GM12878 (cell line): ENCODE results near the gene KBTBD4. TPM values are rescaled to one million over a fixed set of nuclear protein-coding genes. Genes with fewer than 3 reads are reported as not detected.

Experiments
- ATAC-seq: fragments of 200-7000 bp; cut with Tn5 transposase; 3 replicates; pipeline ENCODE4 v1.9.1; 2020; ENCODE audit warnings: mild to moderate bottlenecking, moderate library complexity
- BruUV-seq: library from RNA; stranded (reverse); fragments of 400-500 nt; replicated peaks from 2 replicates; lab custom pipeline; 2021; lab: Mats Ljungman, UMichigan
- CTCF ChIA-PET: fragments of 300-600 bp; sonication (Branson Sonifier 250); formaldehyde crosslinking; extraction: SDS; loops from one replicate; lab custom pipeline; 2021; ENCODE audit warnings: inconsistent platforms; lab: Yijun Ruan, JAX
- POLR2A ChIA-PET: fragments of 350-600 bp; formaldehyde crosslinking; extraction: SDS; loops from one replicate; lab custom pipeline; 2021; ENCODE audit warnings: inconsistent platforms; lab: Charles Lee
- RAD21 ChIA-PET: fragments of 300-600 bp; sonication (Branson Sonifier 250); formaldehyde crosslinking; loops from one replicate; lab custom pipeline; 2023; ENCODE audit warnings: antibody characterized with exemption; ENCODE audit not compliant: unreplicated experiment; lab: Charles Lee
- SMC1A ChIA-PET: fragments of 300-600 bp; sonication (Branson Sonifier 250); formaldehyde crosslinking; loops from one replicate; lab custom pipeline; 2023; ENCODE audit not compliant: unreplicated experiment, uncharacterized antibody; lab: Charles Lee
- DNase-seq: peaks from one replicate; pipeline ENCODE4 v3.0.0-alpha.2; 2011; ENCODE audit warnings: low read depth, low spot score
- FAIRE-seq: peaks from 3 replicates; lab custom pipeline; 2011; peaks lifted over from hg19 to GRCh38; lab: Jason Lieb, UNC
- H2AFZ ChIP-seq: 2 replicates; pipeline ENCODE4 v1.6.0; 2011; ENCODE audit warnings: low read depth, low read length, control low read depth; ENCODE audit not compliant: control insufficient read depth
- H3K27ac ChIP-seq: 2 replicates; pipeline ENCODE4 v1.5.1; 2011; ENCODE audit warnings: control low read depth; ENCODE audit not compliant: control insufficient read depth, insufficient read depth
- H3K27me3 ChIP-seq, 2 experiments: replicated peaks in 1 of 2; 2 replicates each; pipeline versions ENCODE4 v1.6.0 to v1.6.1; 2011; ENCODE audit warnings: low read length in 1 of 2; ENCODE audit not compliant: control insufficient read depth in 2 of 2, insufficient read depth in 2 of 2
- H3K36me3 ChIP-seq, 2 experiments: 2 replicates each; pipeline ENCODE4 v1.5.1; 2011; ENCODE audit warnings: low read length in 1 of 2; ENCODE audit not compliant: control insufficient read depth in 2 of 2, insufficient read depth in 2 of 2
- H3K4me1 ChIP-seq: 2 replicates; pipeline ENCODE4 v1.6.1; 2011; ENCODE audit warnings: mild to moderate bottlenecking, low read length, moderate library complexity, mixed read lengths; ENCODE audit not compliant: control insufficient read depth, insufficient read depth
- H3K4me2 ChIP-seq: 2 replicates; pipeline ENCODE4 v1.6.0; 2011; ENCODE audit warnings: control low read depth; ENCODE audit not compliant: control insufficient read depth, insufficient read depth
- H3K4me3 ChIP-seq: fragments of 200-600 bp; sonication (generic); 2 replicates; pipeline ENCODE4 v1.5.1; 2016
- H3K79me2 ChIP-seq: 2 replicates; pipeline ENCODE4 v1.6.0; 2011; ENCODE audit warnings: low read length; ENCODE audit not compliant: control insufficient read depth, insufficient read depth
- H3K9ac ChIP-seq: 2 replicates; pipeline ENCODE4 v1.8.0; 2011; ENCODE audit warnings: low read length, control low read depth, mixed read lengths; ENCODE audit not compliant: control insufficient read depth, insufficient read depth
- H3K9me3 ChIP-seq: replicated peaks from 3 replicates; pipeline ENCODE4 v1.5.1; 2011; ENCODE audit warnings: mild to moderate bottlenecking, low read length; ENCODE audit not compliant: control insufficient read depth, insufficient read depth
- H4K20me1 ChIP-seq: 2 replicates; pipeline ENCODE4 v1.6.0; 2011; ENCODE audit not compliant: control insufficient read depth, insufficient read depth
- LARP7 ChIP-seq: fragments of 450-650 bp; IDR thresholded peaks from 2 replicates; pipeline ENCODE4 v1.6.1; 2017; ENCODE audit warnings: mild to moderate bottlenecking
- NR2F1 ChIP-seq: fragments of 450-650 bp; conservative IDR thresholded peaks from 2 replicates; pipeline ENCODE4 v1.6.1; 2017; ENCODE audit warnings: mild to moderate bottlenecking
- POLR2AphosphoS2 ChIP-seq: IDR thresholded peaks from 2 replicates; pipeline ENCODE4 v1.6.1; 2011; ENCODE audit warnings: low read depth, mild to moderate bottlenecking, low read length, improper control_type of control experiment, moderate library complexity
- SREBF1 ChIP-seq: IDR thresholded peaks from 2 replicates; pipeline ENCODE4 v1.6.1; 2012; ENCODE audit warnings: mild to moderate bottlenecking, low read length
- SUPT20H ChIP-seq: IDR thresholded peaks from 2 replicates; pipeline ENCODE4 v1.6.1; 2011; ENCODE audit warnings: low read depth, mild to moderate bottlenecking, low read length, moderate library complexity, borderline replicate concordance; ENCODE audit not compliant: control insufficient read depth
- TCF12 ChIP-seq: IDR thresholded peaks from 2 replicates; pipeline ENCODE4 v1.6.1; 2011; ENCODE audit warnings: low read depth, mild to moderate bottlenecking, low read length
- YBX1 ChIP-seq: fragments of 450-650 bp; IDR thresholded peaks from 2 replicates; pipeline ENCODE4 v1.6.1; 2016; ENCODE audit warnings: antibody characterized with exemption
- WGBS: methylation state at CpG from one replicate; pipeline ENCODE4 v1.1.6; 2016; ENCODE audit warnings: low lambda C conversion rate; ENCODE audit not compliant: insufficient replicate concordance, insufficient coverage; ENCODE audit errors: missing lambda C conversion rate; 5-methylcytosine and 5-hydroxymethylcytosine counted together
- in situ Hi-C: fragments of 300-500 bp; cut with MboI; formaldehyde crosslinking; loops from 9 replicates; pipeline ENCODE4 v1.14.3; 2018; ENCODE audit warnings: mixed read lengths
- intact Hi-C: fragments of 100-400 bp; cut with micrococcal nuclease; formaldehyde crosslinking; loops from one replicate; pipeline ENCODE4 v1.14.2; 2022; ENCODE audit not compliant: unreplicated experiment
- polyA plus RNA-seq, 11 experiments: library from polyadenylated mRNA; depleted of rRNA in 4 of 11; unstranded in 6 of 11; stranded (reverse) in 5 of 11; fragments of >200 nt; fragmentation: Nextera tagmentation in 4 of 11; fragmentation: Illumina TruSeq in 1 of 11; extraction: Ambion mirVana in 4 of 11; extraction: Trizol in 1 of 11; gene quantifications; 1 replicate in 1 of 11; 2 replicates in 10 of 11; pipeline versions ENCODE4 v1.2.1 to v1.2.3, GENCODE V29; 2011 to 2016; ENCODE audit warnings: inconsistent platforms in 2 of 11, missing spikeins in 2 of 11, low read depth in 1 of 11
- total RNA-seq, 4 experiments: library from RNA; depleted of rRNA in 3 of 4; stranded (reverse); fragments of >200 nt in 3 of 4; fragmentation: Illumina TruSeq in 1 of 4; extraction: Trizol in 1 of 4; gene quantifications; 2 replicates each; pipeline versions ENCODE4 v1.2.1 to v1.2.3, GENCODE V29; 2013 to 2021
- TF ChIP-seq, protein P1 (sequence below): fragments of 450-650 bp; IDR thresholded peaks from 2 replicates; pipeline ENCODE4 v1.6.1; 2017; ENCODE audit warnings: mild to moderate bottlenecking, low read depth, inconsistent platforms; ENCODE audit not compliant: poor library complexity, severe bottlenecking
- TF ChIP-seq, protein P2 (sequence below): IDR thresholded peaks from 2 replicates; pipeline ENCODE4 v1.6.1; 2012; ENCODE audit warnings: low read depth, low read length, improper control_type of control experiment

The KBTBD4 gene
- total and polyA plus RNA-seq, 10 of the 15 experiments (the other 5 are each of a cell fraction or from before 2014, with no cell fraction given) = 18.4 to 46.4 (median 25.7) TPM

DNA sequence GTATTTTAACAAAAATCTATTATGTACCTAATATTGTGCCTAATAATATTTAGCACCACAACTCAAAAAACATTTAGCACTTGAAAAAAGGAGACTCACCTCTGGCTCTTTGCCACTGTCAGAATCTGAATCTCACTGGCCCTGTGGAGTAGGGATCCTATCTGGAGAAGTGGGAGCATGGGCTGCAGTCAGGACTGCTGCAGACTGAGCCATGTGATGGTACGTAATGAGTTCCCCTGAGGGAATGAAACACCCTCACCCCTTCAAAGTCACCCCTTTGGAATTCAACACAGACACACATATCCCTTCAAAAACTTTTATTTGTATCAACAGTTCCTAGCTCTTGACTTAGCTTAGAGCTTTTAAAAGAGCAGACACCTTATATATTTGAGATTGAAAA lies 6.9 kb downstream of the KBTBD4 start:
- RAD21 ChIA-PET = no interaction called here
- POLR2A ChIA-PET = no interaction called here
- H3K36me3 ChIP-seq = peaks cover 10 to 36% of the 10 kb centered on the region in 2 experiments

More for the DNA sequence above, 6.9 kb downstream of the KBTBD4 start:
- no TSS peak for BruUV-seq
- intact Hi-C loops = no loop called here
- no peak overlapping the region for H3K4me2 ChIP-seq
- H2AFZ ChIP-seq = no peak overlapping the region
- ChIA-PET SMC1A (no interaction called here), CTCF (interaction anchor here (0.7 to 1.4 kb wide), 2 partner anchors 18 to 43 kb away, joined by 3 read pairs; no protein-coding TSS in a partner anchor)
- H3K27me3 ChIP-seq = no peaks in the 10 kb centered on the region
- ATAC-seq = no peak
- no peak for FAIRE-seq
- 95% methylated on average over 1 of the region's 1 CpG for WGBS
- H3K9ac ChIP-seq = no peak overlapping the region
- no peak for DNase-seq
- peaks cover 9% of the 10 kb centered on the region for H3K79me2 ChIP-seq
- in situ Hi-C loops = no loop called here
- H3K27ac ChIP-seq = no peak overlapping the region
- H4K20me1 ChIP-seq = 0 out of 2 replicates have a peak, but pooled peaks cover 3% of the 10 kb centered on the region
- no peaks in the 10 kb centered on the region for H3K4me1 ChIP-seq
- H3K4me3 ChIP-seq = no peak overlapping the region
- TF ChIP-seq YBX1 = no peak
- no peak for TF ChIP-seq SUPT20H
- TF ChIP-seq, protein P1, sequence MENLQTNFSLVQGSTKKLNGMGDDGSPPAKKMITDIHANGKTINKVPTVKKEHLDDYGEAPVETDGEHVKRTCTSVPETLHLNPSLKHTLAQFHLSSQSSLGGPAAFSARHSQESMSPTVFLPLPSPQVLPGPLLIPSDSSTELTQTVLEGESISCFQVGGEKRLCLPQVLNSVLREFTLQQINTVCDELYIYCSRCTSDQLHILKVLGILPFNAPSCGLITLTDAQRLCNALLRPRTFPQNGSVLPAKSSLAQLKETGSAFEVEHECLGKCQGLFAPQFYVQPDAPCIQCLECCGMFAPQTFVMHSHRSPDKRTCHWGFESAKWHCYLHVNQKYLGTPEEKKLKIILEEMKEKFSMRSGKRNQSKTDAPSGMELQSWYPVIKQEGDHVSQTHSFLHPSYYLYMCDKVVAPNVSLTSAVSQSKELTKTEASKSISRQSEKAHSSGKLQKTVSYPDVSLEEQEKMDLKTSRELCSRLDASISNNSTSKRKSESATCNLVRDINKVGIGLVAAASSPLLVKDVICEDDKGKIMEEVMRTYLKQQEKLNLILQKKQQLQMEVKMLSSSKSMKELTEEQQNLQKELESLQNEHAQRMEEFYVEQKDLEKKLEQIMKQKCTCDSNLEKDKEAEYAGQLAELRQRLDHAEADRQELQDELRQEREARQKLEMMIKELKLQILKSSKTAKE = no peak
- no peak for TF ChIP-seq NR2F1
- no peak for TF ChIP-seq LARP7
- TF ChIP-seq TCF12 = no peak
- TF ChIP-seq POLR2AphosphoS2 = no peak
- TF ChIP-seq SREBF1 = no peak
- TF ChIP-seq, protein P2, sequence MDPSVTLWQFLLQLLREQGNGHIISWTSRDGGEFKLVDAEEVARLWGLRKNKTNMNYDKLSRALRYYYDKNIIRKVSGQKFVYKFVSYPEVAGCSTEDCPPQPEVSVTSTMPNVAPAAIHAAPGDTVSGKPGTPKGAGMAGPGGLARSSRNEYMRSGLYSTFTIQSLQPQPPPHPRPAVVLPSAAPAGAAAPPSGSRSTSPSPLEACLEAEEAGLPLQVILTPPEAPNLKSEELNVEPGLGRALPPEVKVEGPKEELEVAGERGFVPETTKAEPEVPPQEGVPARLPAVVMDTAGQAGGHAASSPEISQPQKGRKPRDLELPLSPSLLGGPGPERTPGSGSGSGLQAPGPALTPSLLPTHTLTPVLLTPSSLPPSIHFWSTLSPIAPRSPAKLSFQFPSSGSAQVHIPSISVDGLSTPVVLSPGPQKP = no peak
- no peaks in the 10 kb centered on the region for H3K9me3 ChIP-seq
